ENCODE data around the gene OR56A3. TPM values are rescaled to one million over a fixed set of nuclear protein-coding genes. Genes with fewer than 3 reads are reported as not detected.

Gene OR56A3
- total RNA-seq, 1 experiment from 2014 or later = not detected

DNA sequence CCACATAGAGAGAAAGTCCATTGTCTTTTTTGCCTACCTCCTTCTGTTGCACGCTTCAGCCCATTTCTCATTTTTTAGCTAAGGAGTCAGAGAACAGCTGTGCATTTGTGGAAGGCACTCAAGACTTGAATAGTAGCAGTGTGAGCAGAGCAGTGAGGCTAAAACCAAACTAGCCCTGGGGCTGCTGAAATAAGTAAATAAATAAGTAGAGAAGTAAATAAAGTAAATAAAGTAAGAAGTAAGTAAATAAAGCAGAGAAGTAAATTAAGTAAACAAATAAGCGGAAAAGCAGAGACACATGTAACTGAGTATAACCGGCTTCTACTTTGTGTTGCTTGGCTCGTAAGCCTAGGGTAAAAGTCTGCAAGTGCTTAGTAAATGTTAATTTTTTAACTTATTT lies 47.2 kb downstream of the OR56A3 start:
- H3K79me2 ChIP-seq (ENCODE audit: insufficient read depth, low read length) = no peaks in the 10 kb centered on the region
- H4K20me1 ChIP-seq (ENCODE audit: insufficient read depth) = no peaks in the 10 kb centered on the region
- H3K9me2 ChIP-seq (ENCODE audit: insufficient read depth) = no peaks in the 10 kb centered on the region
- H3K27ac ChIP-seq (ENCODE audit: low read depth, low read length) = no peak overlapping the region
- H3K4me1 ChIP-seq (ENCODE audit: control insufficient read depth in 1 of 2, insufficient read depth in 2 of 2, low read length in 2 of 2) = no peaks in the 10 kb centered on the region
- H3K27me3 ChIP-seq (ENCODE audit: insufficient read depth, low read length) = peaks cover 35% of the 10 kb centered on the region
- intact Hi-C loops (cut with micrococcal nuclease) = no loop called here
- H3K36me3 ChIP-seq (ENCODE audit: control insufficient read depth in 1 of 2, insufficient read depth in 2 of 2, low read length in 2 of 2) = no peaks in the 10 kb centered on the region
- BruUV-seq (replicated peaks) = no TSS peak
- H3K4me2 ChIP-seq (ENCODE audit: low read length) = no peak overlapping the region
- H2AFZ ChIP-seq (ENCODE audit: low read depth, low read length, poor library complexity, severe bottlenecking) = no peak overlapping the region
- CTCF ChIA-PET = no interaction called here
- POLR2A ChIA-PET = no interaction called here
- DNase-seq (ENCODE audit: low read depth, low spot score) = no peak
- RAD21 ChIA-PET (ENCODE audit: low non-redundant PET in 1 of 2, low total read pairs in 2 of 2, uncharacterized antibody in 2 of 2, unreplicated experiment in 2 of 2) = no interaction called here
- no peak overlapping the region for H3K4me3 ChIP-seq (replicated peaks in 1 of 2; ENCODE audit: low read depth in 1 of 2, low read length in 2 of 2)
- H3K9me3 ChIP-seq (ENCODE audit: control insufficient read depth in 1 of 2, insufficient read depth in 1 of 2, low read depth in 1 of 2, low read length in 2 of 2) = no peaks in the 10 kb centered on the region
- H3K9ac ChIP-seq (ENCODE audit: low read length) = no peak overlapping the region
- no peak for ATAC-seq
- no peak for TF ChIP-seq REST (IDR thresholded peaks at IDR 0.05; ENCODE audit: low read depth)
- no peak for TF ChIP-seq ELF1 (IDR thresholded peaks at IDR 0.05; ENCODE audit: borderline replicate concordance, low read depth)

DNA sequence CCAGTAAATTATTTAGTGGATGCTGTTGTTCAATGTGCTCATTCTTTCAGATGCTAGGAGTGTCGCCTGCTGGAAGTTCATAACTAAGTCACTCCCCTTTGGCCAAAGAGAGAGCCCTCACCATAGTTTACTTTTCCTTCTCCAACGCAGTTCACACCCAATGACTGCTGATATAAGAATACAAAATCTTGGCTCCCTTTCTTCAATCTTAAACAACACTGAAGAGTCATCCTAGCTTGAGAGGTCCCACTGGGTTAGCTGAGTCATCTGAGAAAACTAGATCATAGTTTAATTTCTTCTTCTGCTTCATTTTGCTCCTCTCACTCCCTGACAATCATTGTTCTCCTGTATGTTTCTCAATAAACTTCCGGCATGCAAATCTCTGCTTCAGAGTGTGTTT lies 50.1 kb downstream of the OR56A3 start:
- no peaks in the 10 kb centered on the region for H3K9me2 ChIP-seq (ENCODE audit: insufficient read depth)
- no peaks in the 10 kb centered on the region for H3K79me2 ChIP-seq (ENCODE audit: insufficient read depth, low read length)
- no peak overlapping the region for H3K27ac ChIP-seq (ENCODE audit: low read depth, low read length)
- no peaks in the 10 kb centered on the region for H3K4me1 ChIP-seq (ENCODE audit: control insufficient read depth in 1 of 2, insufficient read depth in 2 of 2, low read length in 2 of 2)
- CTCF ChIA-PET = interaction anchor here (1.0 to 2.3 kb wide), 6 partner anchors 9 to 371 kb away, joined by 3 to 18 read pairs (median 5); no protein-coding TSS in a partner anchor
- no peaks in the 10 kb centered on the region for H3K36me3 ChIP-seq (ENCODE audit: control insufficient read depth in 1 of 2, insufficient read depth in 2 of 2, low read length in 2 of 2)
- POLR2A ChIA-PET = no interaction called here
- ATAC-seq (no peak), DNase-seq (ENCODE audit: low read depth, low spot score) (no peak)
- H3K27me3 ChIP-seq (ENCODE audit: insufficient read depth, low read length) = peaks cover 36% of the 10 kb centered on the region
- H3K9me3 ChIP-seq (ENCODE audit: control insufficient read depth in 1 of 2, insufficient read depth in 1 of 2, low read depth in 1 of 2, low read length in 2 of 2) = no peaks in the 10 kb centered on the region
- intact Hi-C loops (cut with micrococcal nuclease) = loop anchor here (1.0 kb wide), 2 partner anchors 361 to 371 kb away; no protein-coding TSS in a partner anchor
- H4K20me1 ChIP-seq (ENCODE audit: insufficient read depth) = no peaks in the 10 kb centered on the region
- no peak overlapping the region for H3K4me2 ChIP-seq (ENCODE audit: low read length)
- RAD21 ChIA-PET (ENCODE audit: low non-redundant PET in 1 of 2, low total read pairs in 2 of 2, uncharacterized antibody in 2 of 2, unreplicated experiment in 2 of 2) = no interaction called here
- H2AFZ ChIP-seq (ENCODE audit: low read depth, low read length, poor library complexity, severe bottlenecking) = no peak overlapping the region
- H3K4me3 ChIP-seq (replicated peaks in 1 of 2; ENCODE audit: low read depth in 1 of 2, low read length in 2 of 2) = no peak overlapping the region
- no TSS peak for BruUV-seq (replicated peaks)
- no peak overlapping the region for H3K9ac ChIP-seq (ENCODE audit: low read length)
- no peak for TF ChIP-seq FOSL1 (IDR thresholded peaks at IDR 0.05; ENCODE audit: low read depth)
- TF ChIP-seq TCF7L2 (IDR thresholded peaks at IDR 0.05; ENCODE audit: borderline replicate concordance, extremely low read depth, insufficient read depth, insufficient read length) = no peak
- TF ChIP-seq EZH2 (IDR thresholded peaks at IDR 0.05) = no peak
- TF ChIP-seq EZH2phosphoT487 (IDR thresholded peaks at IDR 0.05; ENCODE audit: borderline replicate concordance) = no peak
- TF ChIP-seq CEBPB (IDR thresholded peaks at IDR 0.05; ENCODE audit: low read depth) = no peak
- TF ChIP-seq POLR2A (IDR thresholded peaks at IDR 0.05; ENCODE audit: borderline replicate concordance, extremely low read depth, insufficient read depth, insufficient read length) = no peak
- no peak for TF ChIP-seq CTCF (IDR thresholded peaks at IDR 0.05 in 2 of 3, conservative IDR thresholded peaks at IDR 0.05 in 1 of 3; ENCODE audit: borderline replicate concordance in 1 of 3, insufficient read depth in 1 of 3, low read depth in 2 of 3, low read length in 2 of 3)
- TF ChIP-seq SP1 (IDR thresholded peaks at IDR 0.05; ENCODE audit: low read depth) = no peak
- no peak for TF ChIP-seq SIN3A (IDR thresholded peaks at IDR 0.05; ENCODE audit: low read depth)
- no peak for TF ChIP-seq EGR1 (IDR thresholded peaks at IDR 0.05; ENCODE audit: low read depth)
- no peak for TF ChIP-seq ZBTB33 (IDR thresholded peaks at IDR 0.05; ENCODE audit: extremely low read depth, insufficient replicate concordance, low read length)
